Measurements from ENCODE around the gene CABP4.
A peak's percentile ranks its signal among the peaks of the same experiment; 100 is the strongest.

Gene CABP4

GRCh38 chr11:67436459-67437081, 18.6 kb upstream of the CABP4 start:
- no peak for DNase-seq

DNA sequence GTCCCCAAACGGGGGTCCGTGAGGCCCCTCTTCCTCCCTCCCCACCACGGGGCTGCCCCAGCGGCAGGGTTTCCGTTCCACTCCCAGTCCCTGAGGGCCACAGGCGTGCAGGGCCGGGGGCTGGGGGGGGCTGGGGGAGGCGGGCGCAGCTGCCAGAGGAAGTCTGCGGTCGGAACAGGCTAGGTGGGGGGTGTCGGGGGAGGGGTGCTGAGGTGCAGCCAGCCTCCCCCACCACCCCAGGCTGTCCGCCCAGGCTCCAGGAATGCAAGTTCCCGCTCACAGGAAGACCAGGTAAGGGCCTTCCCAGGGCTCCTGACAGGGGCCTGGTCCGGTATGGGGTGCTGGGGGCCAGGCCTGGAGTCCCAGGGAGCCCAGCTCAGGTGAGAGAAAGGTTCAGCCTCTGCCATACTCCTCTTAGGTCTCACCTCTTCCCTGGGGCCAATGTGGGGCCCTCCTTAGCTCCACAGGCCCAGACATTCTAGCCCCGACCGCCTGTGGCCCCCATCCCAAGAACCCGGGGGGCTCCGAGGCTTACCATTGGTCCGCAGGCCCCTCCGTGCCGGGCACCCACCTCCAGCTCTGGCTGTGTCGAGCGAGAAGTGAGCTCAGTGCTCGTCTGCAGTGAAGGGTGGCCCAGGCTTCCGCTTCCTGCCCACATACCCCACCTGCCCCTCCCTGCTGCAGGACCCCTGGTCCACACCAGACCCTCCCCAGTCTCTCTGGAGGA, 17.9 kb upstream of the CABP4 start, which contains the start of gene PTPRCAP:
TSS of gene PTPRCAP (minus strand) at position 601 of the 727 bp plus-strand sequence. CDS start at position 538, 63 bp downstream.
- no peak for DNase-seq

- DNase-seq: no peak
These were observed 17.4 kb upstream of the CABP4 start for GRCh38 chr11:67437809-67438157.

DNA sequence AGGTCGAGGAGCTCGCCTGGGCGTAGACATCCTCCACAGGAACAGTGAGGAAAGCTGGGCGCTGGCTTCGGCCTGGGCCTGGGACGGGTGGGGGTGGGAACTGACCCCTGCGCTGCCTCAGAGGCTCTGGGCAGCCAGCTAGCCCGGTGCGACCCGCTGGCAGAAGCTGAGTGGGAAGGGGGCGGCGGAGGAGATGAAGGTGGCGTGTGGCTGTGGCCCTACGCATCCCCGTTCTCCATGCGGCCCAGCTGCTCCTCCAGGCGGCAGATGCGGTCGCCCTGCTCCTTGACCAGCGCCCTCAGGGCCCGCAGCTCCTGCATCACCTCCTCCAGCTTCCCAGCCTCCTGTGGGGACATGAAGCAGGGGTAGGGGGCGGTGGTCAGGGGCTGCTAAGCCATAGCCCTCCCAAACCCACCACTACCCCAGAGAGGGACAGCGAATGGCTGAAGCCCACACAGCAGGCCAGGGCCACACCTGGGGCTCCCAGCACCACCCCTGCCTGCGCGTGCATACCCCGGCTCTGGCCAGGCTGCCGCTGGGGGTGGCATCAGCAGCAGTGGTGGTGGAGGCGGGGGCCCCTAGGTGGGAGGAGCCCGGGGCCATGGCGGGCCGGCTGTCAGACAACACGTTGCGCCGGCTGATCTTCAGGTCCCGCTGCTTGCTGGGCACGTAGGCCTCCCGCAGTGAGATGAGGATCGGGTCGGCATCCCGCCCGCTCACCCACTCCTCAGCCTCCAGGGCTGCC, 16.8 kb upstream of the CABP4 start:
- no peak for DNase-seq

- no peak for DNase-seq
These were observed 15.6 kb upstream of the CABP4 start for GRCh38 chr11:67439321-67440228.

DNA sequence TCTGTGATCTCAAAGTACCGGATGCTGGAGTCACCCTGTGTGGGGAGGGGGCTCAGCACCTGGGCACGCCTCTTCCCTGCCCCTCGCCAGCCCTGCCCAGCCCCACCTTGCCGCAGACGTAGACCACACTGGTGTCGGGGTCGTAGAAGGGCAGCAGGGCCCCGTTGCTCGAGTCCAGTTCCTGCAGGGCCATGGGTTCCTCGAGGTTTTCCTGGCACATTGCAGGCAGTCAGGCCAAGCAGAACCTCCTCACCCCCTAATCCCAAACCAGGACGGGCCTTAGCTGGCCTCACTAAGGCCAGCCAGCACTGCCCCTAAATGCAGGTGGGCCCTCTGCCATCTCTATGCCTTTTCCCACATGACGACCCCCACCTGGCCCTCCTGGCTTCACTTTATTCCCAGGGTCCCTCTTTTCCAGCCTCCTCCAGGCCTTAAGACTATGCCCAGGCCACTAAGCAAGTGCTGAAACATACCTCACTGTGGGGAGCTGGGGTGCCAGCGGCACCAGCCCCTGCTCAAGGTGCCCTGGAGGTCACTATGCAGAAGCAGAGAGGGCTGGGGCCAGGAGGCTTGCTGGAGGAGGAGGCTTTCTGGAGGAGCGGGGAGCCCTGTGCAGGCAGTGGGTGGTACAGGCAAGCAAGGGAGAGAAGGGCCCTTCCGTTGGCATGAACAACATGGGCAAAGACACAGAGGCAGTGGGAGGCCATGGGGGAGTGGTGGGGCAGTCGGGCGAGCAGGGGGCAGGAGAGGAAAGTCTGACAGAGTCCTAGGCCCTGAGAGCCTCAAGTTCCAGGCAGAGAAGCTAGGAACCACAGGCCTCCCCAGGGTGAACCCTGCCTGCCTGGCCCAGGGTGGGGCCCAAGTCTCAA, 14.7 kb upstream of the CABP4 start:
- DNase-seq: no peak

DNA sequence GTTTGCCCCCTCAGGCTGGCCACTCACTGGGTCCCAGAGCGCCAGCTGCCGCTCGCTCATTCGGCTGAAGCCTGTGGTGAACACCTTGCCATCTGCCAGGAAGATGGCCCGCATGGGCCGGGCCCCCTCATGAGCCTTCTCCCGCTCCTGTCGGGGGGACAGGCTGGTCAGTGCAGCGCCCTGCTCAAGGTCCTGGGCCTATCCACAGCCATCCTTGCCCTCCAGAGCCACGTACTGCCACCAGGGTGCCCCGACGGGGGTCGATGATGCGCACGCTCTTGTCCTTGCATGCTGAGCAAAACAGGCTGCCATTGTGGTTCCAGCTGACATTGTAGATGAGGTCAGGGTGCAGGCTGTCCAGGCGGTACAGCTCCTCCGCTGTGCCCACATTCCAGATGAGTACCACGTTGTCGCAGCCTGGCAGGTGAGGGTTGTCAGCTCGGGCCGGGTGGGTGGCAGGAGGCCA, 14.0 kb upstream of the CABP4 start:
- no peak for DNase-seq

- no peak for DNase-seq
These were observed 13.3 kb upstream of the CABP4 start for GRCh38 chr11:67441731-67442351.

- DNase-seq: no peak
These were observed 12.4 kb upstream of the CABP4 start for GRCh38 chr11:67442504-67443404.

- DNase-seq: no peak
These were observed 9.6 kb upstream of the CABP4 start for GRCh38 chr11:67445515-67445914.

GRCh38 chr11:67448220-67448609, 6.9 kb upstream of the CABP4 start:
- no peak for DNase-seq

DNA sequence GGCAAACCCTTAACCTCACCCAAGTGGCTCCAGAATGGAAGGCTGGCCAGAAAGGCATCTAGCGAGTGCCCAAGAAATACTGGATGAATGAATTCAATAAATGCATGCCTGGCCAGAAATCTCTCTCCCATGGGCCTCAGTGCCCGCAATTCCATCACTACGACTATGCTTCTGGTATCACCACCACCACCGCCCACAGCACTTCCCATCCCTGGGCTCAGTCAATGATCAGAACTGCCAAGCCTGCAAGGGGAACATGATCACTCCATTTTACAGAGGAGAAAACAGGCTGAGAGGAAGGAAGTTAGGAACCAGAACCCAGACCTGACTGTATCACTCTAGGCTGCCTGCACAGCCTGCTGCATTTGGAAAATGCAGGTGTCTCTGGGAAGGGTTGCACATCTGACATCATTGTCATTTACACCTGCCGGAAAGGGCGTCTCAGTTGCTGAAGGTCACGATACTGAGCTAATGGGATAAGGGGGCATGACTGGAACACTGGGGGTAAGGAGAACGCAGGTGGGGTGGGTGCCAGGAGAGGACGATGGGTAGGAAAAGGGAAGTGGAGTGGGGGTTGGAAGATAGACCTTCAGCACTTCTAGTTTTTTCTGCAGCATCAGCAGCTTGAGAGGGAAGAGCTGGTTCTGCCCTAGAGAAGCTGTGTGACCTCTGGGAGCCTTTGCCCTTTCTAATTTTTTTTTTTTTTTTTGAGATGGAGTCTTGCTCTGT, 5.9 kb upstream of the CABP4 start:
- DNase-seq: peak; percentile 24

GRCh38 chr11:67450796-67451657, 4.1 kb upstream of the CABP4 start:
- DNase-seq: no peak

- no peak for DNase-seq
These were observed 3.5 kb upstream of the CABP4 start for GRCh38 chr11:67451658-67451976.

- DNase-seq: no peak
These were observed 2.8 kb upstream of the CABP4 start, which contains the start of gene GPR152 for GRCh38 chr11:67452141-67452952. TSS of gene GPR152 (minus strand) at chr11:67452729. CDS start at chr11:67452724, 5 bp downstream.

DNA sequence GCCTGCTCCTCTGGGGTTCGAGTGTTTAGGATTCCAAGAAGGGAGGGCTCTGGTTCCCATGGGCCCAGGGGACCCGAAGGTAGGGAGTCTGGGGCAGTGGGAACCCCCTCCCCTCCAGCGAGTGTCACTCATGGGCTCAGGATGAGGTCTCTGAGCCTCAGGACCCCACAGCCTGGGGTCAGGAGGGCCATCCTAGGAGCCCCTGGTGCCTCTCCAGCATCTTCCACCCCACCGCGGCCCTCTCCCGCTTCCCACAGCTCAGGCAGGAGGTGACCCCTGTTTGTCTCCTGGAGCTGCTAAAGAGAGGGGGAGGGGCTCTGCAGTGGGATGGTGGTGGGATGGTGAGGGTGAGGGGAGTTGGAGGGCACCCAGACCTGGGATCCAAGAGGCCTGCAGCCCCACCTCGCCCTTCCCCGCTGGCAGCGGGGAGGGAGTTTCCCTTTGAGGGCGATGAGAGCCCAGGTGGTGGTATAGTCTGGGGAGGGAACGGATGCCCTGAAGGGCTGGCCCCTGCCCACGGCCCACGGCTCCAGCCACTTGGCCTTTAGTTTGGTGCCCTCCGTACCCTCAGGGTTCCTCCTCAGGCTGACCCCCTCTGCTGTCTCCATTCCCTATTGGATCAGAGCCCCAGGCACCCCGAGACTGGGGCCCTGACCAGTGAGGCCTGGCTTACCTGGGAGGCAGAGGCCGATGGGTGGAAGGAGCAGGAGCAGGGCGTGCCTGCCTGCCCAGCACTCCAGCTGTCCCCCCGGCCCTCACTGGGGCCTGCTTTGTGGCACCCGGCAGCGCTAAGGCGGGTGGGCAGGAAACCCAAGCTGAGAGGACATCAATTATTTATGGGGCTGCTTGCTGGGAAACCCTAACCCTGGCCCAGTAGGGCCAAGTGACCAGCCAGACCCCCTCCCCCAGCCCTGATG, 1.1 kb upstream of the CABP4 start:
- DNase-seq: no peak

Measured in NCI-H1436 (cell line).